Gastroesophageal sphincter (tissue), 3 donors: ENCODE measurements around the gene ARAP3.

ENCODE experiments used
- CTCF ChIP-seq, 4 experiments: fragments of 200-600 bp in 2 of 4; fragments of 450-650 bp in 2 of 4; sonication (generic) in 1 of 4; IDR thresholded peaks; one replicate each; pipeline ENCODE4 v1.5.1; 2017 to 2019; ENCODE audit warnings: antibody characterized with exemption in 4 of 4, mild to moderate bottlenecking in 2 of 4, moderate library complexity in 2 of 4
- POLR2A ChIP-seq, 2 donors: fragments of 450-650 bp; IDR thresholded peaks; one replicate each; pipeline ENCODE4 v1.6.1; 2017; ENCODE audit warnings: antibody characterized with exemption in 2 of 2, mild to moderate bottlenecking in 2 of 2, moderate library complexity in 1 of 2

- no peak for TF ChIP-seq POLR2A (IDR thresholded peaks at IDR 0.05)
- TF ChIP-seq CTCF (IDR thresholded peaks at IDR 0.05) = no peak
Measured at GRCh38 chr5:141623186-141623585, 58.8 kb downstream of the ARAP3 start.
